GM03348 (cell line): ENCODE data around the gene COL8A2.

Source experiments
- DNase-seq: peaks from one replicate; pipeline ENCODE4 v3.0.0; 2012; ENCODE audit warnings: low spot score

COL8A2 gene

DNA sequence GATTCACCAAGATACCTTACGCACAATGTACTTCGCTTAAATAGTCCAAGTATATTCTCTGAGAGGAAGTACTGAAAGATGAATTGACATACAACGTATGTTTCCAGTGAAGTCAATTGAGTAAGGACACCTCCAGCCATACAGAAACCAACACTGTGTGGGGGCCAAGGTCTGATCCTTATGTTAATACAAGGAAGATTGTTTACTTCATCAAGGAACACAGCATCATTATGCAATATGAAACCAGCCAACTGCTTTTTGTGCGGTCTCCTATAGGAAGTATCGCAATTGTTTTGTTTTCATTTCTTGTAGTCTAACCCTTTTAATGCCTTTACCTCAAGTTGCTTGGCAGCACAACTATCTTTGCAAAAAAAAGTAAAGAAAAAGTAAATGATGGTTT lies 69.3 kb downstream of the COL8A2 start:
- DNase-seq, result no peak

DNA sequence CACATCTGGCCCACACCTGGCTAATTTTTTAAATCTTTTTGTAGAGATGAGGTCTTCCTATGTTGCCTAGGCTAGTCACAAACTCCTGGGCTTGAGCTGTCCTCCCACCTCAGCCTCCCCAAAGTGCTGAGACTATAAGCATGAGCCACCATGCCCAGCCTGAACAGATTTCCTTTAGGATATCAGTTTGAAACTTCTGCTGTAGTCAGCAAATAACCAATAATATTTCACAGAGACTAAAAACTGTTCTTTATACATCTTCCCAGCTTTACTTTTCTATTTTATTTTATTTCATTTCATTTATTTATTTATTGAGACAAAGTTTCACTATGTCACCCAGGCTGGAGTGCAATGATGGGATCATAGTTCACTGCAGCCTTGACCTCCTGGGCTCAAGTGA lies 71.0 kb downstream of the COL8A2 start:
- DNase-seq, result no peak

DNA sequence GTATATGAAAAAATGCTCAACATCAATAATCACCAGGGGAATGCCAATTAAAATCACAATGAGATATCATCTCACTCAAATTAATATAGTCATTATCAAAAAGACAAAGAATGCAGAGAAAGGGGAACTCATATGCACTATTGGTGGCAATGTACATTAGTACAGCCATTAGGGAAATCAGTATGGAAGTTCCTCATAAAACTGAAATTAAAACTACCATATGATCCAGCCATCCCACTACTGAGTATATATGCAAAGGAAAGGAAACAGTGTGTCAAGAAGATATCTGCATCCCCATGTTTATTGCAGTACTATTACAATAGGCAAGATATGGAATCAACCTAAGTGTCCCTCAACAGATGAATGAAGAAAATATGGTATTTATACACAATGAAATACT lies 73.2 kb downstream of the COL8A2 start:
- no peak for DNase-seq
